HepG2 (cell line): Measurements from ENCODE around the gene ABCF1. TPM values are rescaled to one million over a fixed set of nuclear protein-coding genes. Genes with fewer than 3 reads are reported as not detected.

Experiments
- ARNT2 ChIP-seq: sonication (generic); formaldehyde crosslinking; IDR thresholded peaks from 2 replicates; pipeline ENCODE4 v1.8.0; 2022; ENCODE audit warnings: mild to moderate bottlenecking, low read depth, missing genetic modification reagents, moderate library complexity
- CENPX ChIP-seq: sonication (generic); formaldehyde crosslinking; IDR thresholded peaks from 2 replicates; pipeline ENCODE4 v1.9.0; 2021; ENCODE audit warnings: mild to moderate bottlenecking, missing genetic modification reagents, moderate library complexity
- EHMT2 ChIP-seq: fragments of 200-600 bp; sonication (generic); IDR thresholded peaks from 2 replicates; pipeline ENCODE4 v1.7.0; 2017; ENCODE audit warnings: antibody characterized with exemption, low read depth, low read length, borderline replicate concordance
- GPN1 ChIP-seq: sonication (generic); formaldehyde crosslinking; IDR thresholded peaks from 2 replicates; pipeline ENCODE4 v1.5.1; 2020; ENCODE audit warnings: missing genetic modification reagents, borderline replicate concordance
- JARID2 ChIP-seq: sonication (generic); formaldehyde crosslinking; IDR thresholded peaks from 2 replicates; pipeline ENCODE4 v1.8.1; 2023; ENCODE audit warnings: missing genetic modification reagents, inconsistent platforms; ENCODE audit not compliant: insufficient replicate concordance
- MTF1 ChIP-seq: sonication (generic); formaldehyde crosslinking; IDR thresholded peaks from 2 replicates; pipeline ENCODE4 v1.5.0; 2020; ENCODE audit warnings: missing genetic modification reagents
- SALL1 ChIP-seq: sonication (generic); formaldehyde crosslinking; IDR thresholded peaks from 2 replicates; pipeline ENCODE4 v1.8.0; 2022; ENCODE audit warnings: mild to moderate bottlenecking, missing genetic modification reagents
- ZBTB3 ChIP-seq: sonication (generic); formaldehyde crosslinking; IDR thresholded peaks from 2 replicates; pipeline ENCODE4 v1.4.0; 2020; ENCODE audit warnings: low read depth, mild to moderate bottlenecking, moderate library complexity, missing genetic modification reagents, borderline replicate concordance
- ZFX ChIP-seq: sonication (generic); formaldehyde crosslinking; IDR thresholded peaks from 2 replicates; pipeline ENCODE4 v1.4.0; 2020; ENCODE audit warnings: mild to moderate bottlenecking, low read depth, missing genetic modification reagents, moderate library complexity
- ZMYM3 ChIP-seq: sonication (generic); formaldehyde crosslinking; IDR thresholded peaks from 2 replicates; pipeline ENCODE4 v1.5.1; 2020; ENCODE audit warnings: mild to moderate bottlenecking, missing genetic modification reagents
- ZNF124 ChIP-seq: sonication (generic); formaldehyde crosslinking; IDR thresholded peaks from 2 replicates; pipeline ENCODE4 v1.4.0; 2020; ENCODE audit warnings: missing genetic modification reagents
- ZNF256 ChIP-seq: sonication (generic); formaldehyde crosslinking; conservative IDR thresholded peaks from 2 replicates; pipeline ENCODE4 v1.4.0; 2020; ENCODE audit warnings: missing genetic modification reagents
- polyA plus RNA-seq, 8 experiments: library from polyadenylated mRNA; depleted of rRNA in 3 of 8; stranded (reverse) in 7 of 8; unstranded in 1 of 8; fragments of >200 nt; fragmentation: Illumina TruSeq in 4 of 8; extraction: Trizol in 4 of 8; gene quantifications; 2 replicates each; pipeline versions ENCODE4 v1.2.1 to v1.2.3, GENCODE V29; 2011 to 2016; ENCODE audit warnings: low read depth in 4 of 8, missing spikeins in 1 of 8, mixed read lengths in 1 of 8; ENCODE audit not compliant: insufficient read depth in 1 of 8
- total RNA-seq, 5 experiments: library from RNA; depleted of rRNA; stranded (reverse); fragments of >200 nt; fragmentation: Illumina TruSeq; extraction: Trizol; gene quantifications; 2 replicates each; pipeline ENCODE4 v1.2.3, GENCODE V29; 2016; ENCODE audit warnings: low read depth in 1 of 5
- TF ChIP-seq, protein P1 (sequence below): sonication (generic); formaldehyde crosslinking; IDR thresholded peaks from 2 replicates; pipeline ENCODE4 v1.4.0; 2020; ENCODE audit warnings: missing genetic modification reagents
- TF ChIP-seq, protein P2 (sequence below): sonication (generic); formaldehyde crosslinking; IDR thresholded peaks from 2 replicates; pipeline ENCODE4 v1.4.0; 2020; ENCODE audit warnings: missing genetic modification reagents
- TF ChIP-seq, protein P3 (sequence below): sonication (generic); formaldehyde crosslinking; IDR thresholded peaks from 2 replicates; pipeline ENCODE4 v1.4.0; 2020; ENCODE audit warnings: missing genetic modification reagents
- TF ChIP-seq, protein P4 (sequence below): sonication (generic); formaldehyde crosslinking; IDR thresholded peaks from 2 replicates; pipeline ENCODE4 v1.5.1; 2020; ENCODE audit warnings: mild to moderate bottlenecking, missing genetic modification reagents, borderline replicate concordance
- TF ChIP-seq, protein P5 (sequence below): sonication (generic); formaldehyde crosslinking; IDR thresholded peaks from 2 replicates; pipeline ENCODE4 v1.4.0; 2020; ENCODE audit warnings: mild to moderate bottlenecking, missing genetic modification reagents
- TF ChIP-seq, protein P6 (sequence below): IDR thresholded peaks from 2 replicates; pipeline ENCODE4 v1.6.1; 2016; ENCODE audit warnings: mild to moderate bottlenecking

Gene ABCF1
- total and polyA plus RNA-seq, 2 of the 13 experiments (the other 11 are each of a cell fraction or from before 2014, with no cell fraction given), result 25.4 to 98.9 TPM

DNA sequence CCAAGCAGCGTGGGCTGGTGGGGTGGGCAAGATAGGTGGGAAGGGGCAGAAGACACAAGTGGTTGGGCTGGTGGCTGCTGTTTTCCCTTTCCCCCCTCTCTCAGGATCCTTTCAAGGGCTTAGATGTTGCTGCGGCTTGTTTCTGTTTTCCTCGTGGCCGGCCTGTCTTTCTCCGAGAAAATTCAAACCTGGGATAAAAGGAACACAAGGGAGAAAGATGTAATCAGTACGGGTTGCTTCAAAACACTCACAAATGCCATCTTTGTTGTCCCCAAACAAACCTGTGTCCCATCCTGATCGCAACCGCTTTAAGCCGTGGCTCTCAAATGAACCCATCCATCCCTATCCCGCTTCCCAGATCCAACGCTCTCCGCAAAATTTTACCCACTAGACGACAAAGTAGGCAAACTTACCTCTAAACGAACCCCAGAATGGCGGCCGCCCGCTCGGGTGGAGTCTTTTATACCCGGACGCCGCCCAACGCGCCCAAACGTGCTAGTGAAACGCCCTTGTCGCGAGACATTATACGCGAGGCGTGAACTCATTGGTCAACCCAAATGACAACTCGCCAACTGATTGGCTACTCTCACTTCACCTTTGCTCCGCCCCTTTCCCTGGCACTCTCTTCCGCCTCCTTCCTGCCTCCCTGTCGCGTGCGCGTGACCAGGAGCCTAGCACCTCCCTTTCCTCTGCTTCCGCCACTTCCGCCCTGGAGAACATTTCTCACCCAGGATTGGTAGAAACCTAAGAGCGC, 45.7 kb downstream of the ABCF1 start, which contains the start of gene PPP1R10 (continued):
- TF ChIP-seq JARID2 (CRISPR knock-in tag) (no peak), CENPX (CRISPR knock-in tag) (no peak), EHMT2 (no peak), ZNF256 (CRISPR knock-in tag) (0 out of 2 replicates have a peak, but pooled peaks have one; percentile 38), ZMYM3 (no peak), ARNT2 (CRISPR knock-in tag) (no peak; the same call in 1 of the 2 replicates), ZNF124 (CRISPR knock-in tag) (peak; percentile 43; the same call in 1 of the 2 replicates), ZBTB3 (peak; percentile 85; the same call in 1 of the 2 replicates), MTF1 (peak; percentile 92), GPN1 (no peak), SALL1 (peak; percentile 73), ZFX (CRISPR knock-in tag) (no peak; the same call in 1 of the 2 replicates)
- TF ChIP-seq, protein P1, sequence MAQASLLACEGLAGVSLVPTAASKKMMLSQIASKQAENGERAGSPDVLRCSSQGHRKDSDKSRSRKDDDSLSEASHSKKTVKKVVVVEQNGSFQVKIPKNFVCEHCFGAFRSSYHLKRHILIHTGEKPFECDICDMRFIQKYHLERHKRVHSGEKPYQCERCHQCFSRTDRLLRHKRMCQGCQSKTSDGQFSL, result no peak
- TF ChIP-seq, protein P2, sequence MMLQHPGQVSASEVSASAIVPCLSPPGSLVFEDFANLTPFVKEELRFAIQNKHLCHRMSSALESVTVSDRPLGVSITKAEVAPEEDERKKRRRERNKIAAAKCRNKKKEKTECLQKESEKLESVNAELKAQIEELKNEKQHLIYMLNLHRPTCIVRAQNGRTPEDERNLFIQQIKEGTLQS (CRISPR knock-in tag), result peak; percentile 29; the same call in 1 of the 2 replicates
- TF ChIP-seq, protein P3, sequence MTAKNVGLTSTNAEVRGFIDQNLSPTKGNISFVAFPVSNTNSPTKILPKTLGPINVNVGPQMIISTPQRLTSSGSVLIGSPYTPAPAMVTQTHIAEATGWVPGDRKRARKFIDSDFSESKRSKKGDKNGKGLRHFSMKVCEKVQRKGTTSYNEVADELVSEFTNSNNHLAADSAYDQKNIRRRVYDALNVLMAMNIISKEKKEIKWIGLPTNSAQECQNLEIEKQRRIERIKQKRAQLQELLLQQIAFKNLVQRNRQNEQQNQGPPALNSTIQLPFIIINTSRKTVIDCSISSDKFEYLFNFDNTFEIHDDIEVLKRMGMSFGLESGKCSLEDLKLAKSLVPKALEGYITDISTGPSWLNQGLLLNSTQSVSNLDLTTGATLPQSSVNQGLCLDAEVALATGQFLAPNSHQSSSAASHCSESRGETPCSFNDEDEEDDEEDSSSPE (CRISPR knock-in tag), result no peak; the same call in none of the 2 replicates
- TF ChIP-seq, protein P4, sequence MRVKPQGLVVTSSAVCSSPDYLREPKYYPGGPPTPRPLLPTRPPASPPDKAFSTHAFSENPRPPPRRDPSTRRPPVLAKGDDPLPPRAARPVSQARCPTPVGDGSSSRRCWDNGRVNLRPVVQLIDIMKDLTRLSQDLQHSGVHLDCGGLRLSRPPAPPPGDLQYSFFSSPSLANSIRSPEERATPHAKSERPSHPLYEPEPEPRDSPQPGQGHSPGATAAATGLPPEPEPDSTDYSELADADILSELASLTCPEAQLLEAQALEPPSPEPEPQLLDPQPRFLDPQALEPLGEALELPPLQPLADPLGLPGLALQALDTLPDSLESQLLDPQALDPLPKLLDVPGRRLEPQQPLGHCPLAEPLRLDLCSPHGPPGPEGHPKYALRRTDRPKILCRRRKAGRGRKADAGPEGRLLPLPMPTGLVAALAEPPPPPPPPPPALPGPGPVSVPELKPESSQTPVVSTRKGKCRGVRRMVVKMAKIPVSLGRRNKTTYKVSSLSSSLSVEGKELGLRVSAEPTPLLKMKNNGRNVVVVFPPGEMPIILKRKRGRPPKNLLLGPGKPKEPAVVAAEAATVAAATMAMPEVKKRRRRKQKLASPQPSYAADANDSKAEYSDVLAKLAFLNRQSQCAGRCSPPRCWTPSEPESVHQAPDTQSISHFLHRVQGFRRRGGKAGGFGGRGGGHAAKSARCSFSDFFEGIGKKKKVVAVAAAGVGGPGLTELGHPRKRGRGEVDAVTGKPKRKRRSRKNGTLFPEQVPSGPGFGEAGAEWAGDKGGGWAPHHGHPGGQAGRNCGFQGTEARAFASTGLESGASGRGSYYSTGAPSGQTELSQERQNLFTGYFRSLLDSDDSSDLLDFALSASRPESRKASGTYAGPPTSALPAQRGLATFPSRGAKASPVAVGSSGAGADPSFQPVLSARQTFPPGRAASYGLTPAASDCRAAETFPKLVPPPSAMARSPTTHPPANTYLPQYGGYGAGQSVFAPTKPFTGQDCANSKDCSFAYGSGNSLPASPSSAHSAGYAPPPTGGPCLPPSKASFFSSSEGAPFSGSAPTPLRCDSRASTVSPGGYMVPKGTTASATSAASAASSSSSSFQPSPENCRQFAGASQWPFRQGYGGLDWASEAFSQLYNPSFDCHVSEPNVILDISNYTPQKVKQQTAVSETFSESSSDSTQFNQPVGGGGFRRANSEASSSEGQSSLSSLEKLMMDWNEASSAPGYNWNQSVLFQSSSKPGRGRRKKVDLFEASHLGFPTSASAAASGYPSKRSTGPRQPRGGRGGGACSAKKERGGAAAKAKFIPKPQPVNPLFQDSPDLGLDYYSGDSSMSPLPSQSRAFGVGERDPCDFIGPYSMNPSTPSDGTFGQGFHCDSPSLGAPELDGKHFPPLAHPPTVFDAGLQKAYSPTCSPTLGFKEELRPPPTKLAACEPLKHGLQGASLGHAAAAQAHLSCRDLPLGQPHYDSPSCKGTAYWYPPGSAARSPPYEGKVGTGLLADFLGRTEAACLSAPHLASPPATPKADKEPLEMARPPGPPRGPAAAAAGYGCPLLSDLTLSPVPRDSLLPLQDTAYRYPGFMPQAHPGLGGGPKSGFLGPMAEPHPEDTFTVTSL (CRISPR knock-in tag), result no peak
- TF ChIP-seq, protein P5, sequence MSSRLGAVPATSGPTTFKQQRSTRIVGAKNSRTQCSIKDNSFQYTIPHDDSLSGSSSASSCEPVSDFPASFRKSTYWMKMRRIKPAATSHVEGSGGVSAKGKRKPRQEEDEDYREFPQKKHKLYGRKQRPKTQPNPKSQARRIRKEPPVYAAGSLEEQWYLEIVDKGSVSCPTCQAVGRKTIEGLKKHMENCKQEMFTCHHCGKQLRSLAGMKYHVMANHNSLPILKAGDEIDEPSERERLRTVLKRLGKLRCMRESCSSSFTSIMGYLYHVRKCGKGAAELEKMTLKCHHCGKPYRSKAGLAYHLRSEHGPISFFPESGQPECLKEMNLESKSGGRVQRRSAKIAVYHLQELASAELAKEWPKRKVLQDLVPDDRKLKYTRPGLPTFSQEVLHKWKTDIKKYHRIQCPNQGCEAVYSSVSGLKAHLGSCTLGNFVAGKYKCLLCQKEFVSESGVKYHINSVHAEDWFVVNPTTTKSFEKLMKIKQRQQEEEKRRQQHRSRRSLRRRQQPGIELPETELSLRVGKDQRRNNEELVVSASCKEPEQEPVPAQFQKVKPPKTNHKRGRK (CRISPR knock-in tag), result no peak
- TF ChIP-seq, protein P6, sequence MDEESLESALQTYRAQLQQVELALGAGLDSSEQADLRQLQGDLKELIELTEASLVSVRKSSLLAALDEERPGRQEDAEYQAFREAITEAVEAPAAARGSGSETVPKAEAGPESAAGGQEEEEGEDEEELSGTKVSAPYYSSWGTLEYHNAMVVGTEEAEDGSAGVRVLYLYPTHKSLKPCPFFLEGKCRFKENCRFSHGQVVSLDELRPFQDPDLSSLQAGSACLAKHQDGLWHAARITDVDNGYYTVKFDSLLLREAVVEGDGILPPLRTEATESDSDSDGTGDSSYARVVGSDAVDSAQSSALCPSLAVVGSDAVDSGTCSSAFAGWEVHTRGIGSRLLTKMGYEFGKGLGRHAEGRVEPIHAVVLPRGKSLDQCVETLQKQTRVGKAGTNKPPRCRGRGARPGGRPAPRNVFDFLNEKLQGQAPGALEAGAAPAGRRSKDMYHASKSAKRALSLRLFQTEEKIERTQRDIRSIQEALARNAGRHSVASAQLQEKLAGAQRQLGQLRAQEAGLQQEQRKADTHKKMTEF (CRISPR knock-in tag), result no peak; the same call in 1 of the 2 replicates
